ENCODE measurements around the gene GLG1.

The GLG1 gene

GRCh38 chr16:74608944-74609343 is 2.0 kb upstream of the GLG1 start:
- no peak for DNase-seq (ENCODE audit: low read depth)

- DNase-seq (ENCODE audit: low read depth): no peak
Measured at GRCh38 chr16:74608381-74608780, 1.5 kb upstream of the GLG1 start.

- no peak for DNase-seq (ENCODE audit: low read depth)
Measured at GRCh38 chr16:74607962-74608356, 1.0 kb upstream of the GLG1 start.

- no peak for DNase-seq (ENCODE audit: low read depth)
Measured at GRCh38 chr16:74607310-74607961, 522 bp upstream of the GLG1 start.

- DNase-seq (ENCODE audit: low read depth): no peak
Measured at GRCh38 chr16:74605746-74606520, 981 bp downstream of the GLG1 start.

- no peak for DNase-seq (ENCODE audit: low read depth)
Measured at GRCh38 chr16:74605332-74605731, 1.6 kb downstream of the GLG1 start.

- no peak for DNase-seq (ENCODE audit: low read depth)
Measured at GRCh38 chr16:74603848-74604247, 3.1 kb downstream of the GLG1 start.

- DNase-seq (ENCODE audit: low read depth): peak; percentile 29
Measured at GRCh38 chr16:74601126-74601871, 5.6 kb downstream of the GLG1 start.

GRCh38 chr16:74596586-74596985 is 10.3 kb downstream of the GLG1 start:
- DNase-seq (ENCODE audit: low read depth): no peak

- DNase-seq (ENCODE audit: low read depth): no peak
Measured at GRCh38 chr16:74592847-74593246, 14.1 kb downstream of the GLG1 start.

GRCh38 chr16:74591876-74592650 is 14.9 kb downstream of the GLG1 start:
- DNase-seq (ENCODE audit: low read depth): no peak

GRCh38 chr16:74586948-74587347 is 20.0 kb downstream of the GLG1 start:
- no peak for DNase-seq (ENCODE audit: low read depth)

GRCh38 chr16:74585846-74586443 is 21.0 kb downstream of the GLG1 start:
- DNase-seq (ENCODE audit: low read depth): no peak

GRCh38 chr16:74583926-74584666 is 22.8 kb downstream of the GLG1 start:
- no peak for DNase-seq (ENCODE audit: low read depth)

GRCh38 chr16:74582970-74583369 is 23.9 kb downstream of the GLG1 start:
- no peak for DNase-seq (ENCODE audit: low read depth)

- DNase-seq (ENCODE audit: low read depth): no peak
Measured at GRCh38 chr16:74580833-74581232, 26.1 kb downstream of the GLG1 start.

GRCh38 chr16:74578838-74579237 is 28.1 kb downstream of the GLG1 start:
- no peak for DNase-seq (ENCODE audit: low read depth)

- DNase-seq (ENCODE audit: low read depth): no peak
Measured at GRCh38 chr16:74578433-74578832, 28.5 kb downstream of the GLG1 start.

GRCh38 chr16:74577882-74578366 is 29.0 kb downstream of the GLG1 start:
- no peak for DNase-seq (ENCODE audit: low read depth)

- no peak for DNase-seq (ENCODE audit: low read depth)
Measured at GRCh38 chr16:74575807-74576643, 30.9 kb downstream of the GLG1 start.

All from activated gamma-delta T cell treated with anti-CD3 and anti-CD28 coated beads, Interleukin-2, amount 50 U/mL, for 16 hours (primary cell).